RWPE2 (cell line): Measurements from ENCODE around the gene SASS6.

Experiments used
- ATAC-seq: fragments of 200-7000 bp; cut with Tn5 transposase; 3 replicates; pipeline ENCODE4 v1.9.1; 2021; ENCODE audit warnings: low read depth
- DNase-seq: peaks from one replicate; pipeline ENCODE4 v3.0.0-alpha.2; 2020; ENCODE audit warnings: low spot score
- H3K27ac ChIP-seq: fragments of 450-650 bp; 2 replicates; pipeline ENCODE4 v1.5.1; 2017; ENCODE audit warnings: mild to moderate bottlenecking; ENCODE audit not compliant: poor library complexity, severe bottlenecking
- H3K27me3 ChIP-seq: fragments of 250-450 bp; sonication (Bioruptor Pico); 2 replicates; pipeline ENCODE4 v1.5.1; 2021; ENCODE audit warnings: mild to moderate bottlenecking, moderate library complexity; ENCODE audit not compliant: insufficient read depth, poor library complexity, severe bottlenecking
- H3K36me3 ChIP-seq: fragments of 250-450 bp; sonication (Bioruptor Pico); 2 replicates; pipeline ENCODE4 v1.5.1; 2020; ENCODE audit warnings: low read depth, mild to moderate bottlenecking, moderate library complexity
- H3K4me1 ChIP-seq: fragments of 250-450 bp; sonication (Bioruptor Pico); 2 replicates; pipeline ENCODE4 v1.5.1; 2021; ENCODE audit warnings: mild to moderate bottlenecking, moderate library complexity; ENCODE audit not compliant: insufficient read depth, poor library complexity, severe bottlenecking
- H3K4me3 ChIP-seq: fragments of 250-450 bp; sonication (Bioruptor Pico); 2 replicates; pipeline ENCODE4 v1.5.1; 2021; ENCODE audit warnings: mild to moderate bottlenecking, moderate library complexity; ENCODE audit not compliant: severe bottlenecking
- H3K9me3 ChIP-seq: fragments of 250-450 bp; sonication (Bioruptor Pico); 2 replicates; pipeline ENCODE4 v1.5.1; 2021; ENCODE audit warnings: mild to moderate bottlenecking, moderate library complexity; ENCODE audit not compliant: severe bottlenecking
- TF ChIP-seq, protein P1 (sequence below): fragments of 450-650 bp; IDR thresholded peaks from one replicate; pipeline ENCODE4 v1.5.1; 2017; ENCODE audit warnings: mild to moderate bottlenecking, moderate library complexity; ENCODE audit not compliant: poor library complexity, severe bottlenecking

Gene SASS6

DNA sequence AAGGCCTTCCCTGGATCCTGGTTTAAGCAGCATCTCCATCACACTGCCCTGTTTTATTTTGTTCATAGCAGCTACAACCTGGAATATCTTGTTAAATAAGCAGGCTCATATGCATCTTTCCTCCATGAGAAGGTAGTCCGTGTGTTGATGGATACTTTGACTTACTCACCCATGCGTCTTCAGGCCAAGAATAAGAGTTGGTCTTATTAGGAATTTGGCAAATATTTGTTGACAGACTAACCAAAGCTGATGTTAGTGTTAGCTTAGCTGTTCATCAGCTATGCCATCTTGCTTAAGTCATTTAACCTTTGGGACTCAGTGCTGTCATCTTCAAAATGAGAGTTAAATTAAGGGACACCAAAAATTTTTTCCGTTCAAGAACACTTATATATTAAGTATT, 59.2 kb downstream of the SASS6 start:
- Histone ChIP-seq H3K4me3 (no peak overlapping the region), H3K36me3 (peaks cover 94% of the 10 kb centered on the region), H3K9me3 (no peaks in the 10 kb centered on the region), H3K4me1 (no peaks in the 10 kb centered on the region), H3K27ac (no peak overlapping the region), H3K27me3 (no peaks in the 10 kb centered on the region)
- DNase-seq (no peak), ATAC-seq (no peak)
- TF ChIP-seq, protein P1, sequence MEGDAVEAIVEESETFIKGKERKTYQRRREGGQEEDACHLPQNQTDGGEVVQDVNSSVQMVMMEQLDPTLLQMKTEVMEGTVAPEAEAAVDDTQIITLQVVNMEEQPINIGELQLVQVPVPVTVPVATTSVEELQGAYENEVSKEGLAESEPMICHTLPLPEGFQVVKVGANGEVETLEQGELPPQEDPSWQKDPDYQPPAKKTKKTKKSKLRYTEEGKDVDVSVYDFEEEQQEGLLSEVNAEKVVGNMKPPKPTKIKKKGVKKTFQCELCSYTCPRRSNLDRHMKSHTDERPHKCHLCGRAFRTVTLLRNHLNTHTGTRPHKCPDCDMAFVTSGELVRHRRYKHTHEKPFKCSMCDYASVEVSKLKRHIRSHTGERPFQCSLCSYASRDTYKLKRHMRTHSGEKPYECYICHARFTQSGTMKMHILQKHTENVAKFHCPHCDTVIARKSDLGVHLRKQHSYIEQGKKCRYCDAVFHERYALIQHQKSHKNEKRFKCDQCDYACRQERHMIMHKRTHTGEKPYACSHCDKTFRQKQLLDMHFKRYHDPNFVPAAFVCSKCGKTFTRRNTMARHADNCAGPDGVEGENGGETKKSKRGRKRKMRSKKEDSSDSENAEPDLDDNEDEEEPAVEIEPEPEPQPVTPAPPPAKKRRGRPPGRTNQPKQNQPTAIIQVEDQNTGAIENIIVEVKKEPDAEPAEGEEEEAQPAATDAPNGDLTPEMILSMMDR, result no peak

DNA sequence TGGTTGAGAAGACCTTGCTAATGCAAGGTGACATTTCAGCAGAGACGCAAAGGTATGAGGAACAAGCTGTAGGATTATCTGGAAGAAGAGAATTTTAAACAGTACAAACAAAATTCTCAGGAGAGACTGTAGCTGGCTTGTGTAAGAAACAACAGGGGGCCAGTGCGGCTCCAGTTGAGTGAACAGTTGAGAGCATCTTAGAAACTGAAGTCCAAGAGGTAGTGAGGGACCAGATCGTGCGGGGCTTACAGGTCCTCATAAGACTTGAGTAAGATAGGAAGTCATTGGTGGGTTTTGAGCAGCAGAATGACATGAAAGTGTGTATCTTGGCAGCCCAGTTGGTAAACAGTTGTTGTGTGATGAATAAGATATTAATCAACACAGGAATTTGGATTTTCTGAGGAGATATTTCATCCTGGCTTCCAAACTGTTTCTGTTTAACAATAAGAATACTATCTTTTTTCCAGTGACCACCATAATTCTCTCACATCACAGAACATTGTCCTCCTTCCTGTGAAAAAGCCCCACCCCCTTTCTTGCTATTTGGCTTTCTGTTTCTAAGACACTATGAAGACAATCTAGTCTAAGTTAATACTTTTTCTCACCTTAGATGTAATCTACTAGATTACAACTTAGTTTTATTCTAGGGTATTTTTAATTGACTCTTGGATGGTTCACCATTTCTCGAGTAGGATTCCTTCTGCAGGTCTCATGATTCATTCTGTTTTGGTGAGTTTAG, 62.4 kb downstream of the SASS6 start:
- DNase-seq, result no peak
- no peaks in the 10 kb centered on the region for H3K9me3 ChIP-seq
- TF ChIP-seq, protein P1, result no peak
- H3K4me1 ChIP-seq, result no peaks in the 10 kb centered on the region
- H3K36me3 ChIP-seq, result peaks cover 92% of the 10 kb centered on the region
- no peaks in the 10 kb centered on the region for H3K27me3 ChIP-seq
- no peak for ATAC-seq
- no peak overlapping the region for H3K27ac ChIP-seq
- no peak overlapping the region for H3K4me3 ChIP-seq

DNA sequence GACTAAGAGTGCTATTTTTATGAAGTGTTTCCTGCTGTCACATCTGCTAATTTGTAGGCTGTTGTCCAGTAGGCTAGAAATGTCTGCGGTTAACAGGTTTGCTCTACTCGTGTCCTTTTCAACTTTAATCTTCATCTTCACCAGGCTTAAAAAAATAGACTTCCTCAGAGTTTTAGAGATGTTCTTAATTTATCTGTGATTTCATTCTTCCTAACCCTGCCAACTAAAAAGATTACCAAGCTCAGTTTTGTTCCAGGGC, 66.8 kb downstream of the SASS6 start:
- TF ChIP-seq, protein P1, result no peak
- no peaks in the 10 kb centered on the region for H3K27me3 ChIP-seq
- H3K4me3 ChIP-seq, result no peak overlapping the region
- H3K36me3 ChIP-seq, result peaks cover 83% of the 10 kb centered on the region
- no peaks in the 10 kb centered on the region for H3K4me1 ChIP-seq
- H3K27ac ChIP-seq, result no peak overlapping the region
- ATAC-seq, result no peak
- DNase-seq, result no peak
- no peaks in the 10 kb centered on the region for H3K9me3 ChIP-seq

DNA sequence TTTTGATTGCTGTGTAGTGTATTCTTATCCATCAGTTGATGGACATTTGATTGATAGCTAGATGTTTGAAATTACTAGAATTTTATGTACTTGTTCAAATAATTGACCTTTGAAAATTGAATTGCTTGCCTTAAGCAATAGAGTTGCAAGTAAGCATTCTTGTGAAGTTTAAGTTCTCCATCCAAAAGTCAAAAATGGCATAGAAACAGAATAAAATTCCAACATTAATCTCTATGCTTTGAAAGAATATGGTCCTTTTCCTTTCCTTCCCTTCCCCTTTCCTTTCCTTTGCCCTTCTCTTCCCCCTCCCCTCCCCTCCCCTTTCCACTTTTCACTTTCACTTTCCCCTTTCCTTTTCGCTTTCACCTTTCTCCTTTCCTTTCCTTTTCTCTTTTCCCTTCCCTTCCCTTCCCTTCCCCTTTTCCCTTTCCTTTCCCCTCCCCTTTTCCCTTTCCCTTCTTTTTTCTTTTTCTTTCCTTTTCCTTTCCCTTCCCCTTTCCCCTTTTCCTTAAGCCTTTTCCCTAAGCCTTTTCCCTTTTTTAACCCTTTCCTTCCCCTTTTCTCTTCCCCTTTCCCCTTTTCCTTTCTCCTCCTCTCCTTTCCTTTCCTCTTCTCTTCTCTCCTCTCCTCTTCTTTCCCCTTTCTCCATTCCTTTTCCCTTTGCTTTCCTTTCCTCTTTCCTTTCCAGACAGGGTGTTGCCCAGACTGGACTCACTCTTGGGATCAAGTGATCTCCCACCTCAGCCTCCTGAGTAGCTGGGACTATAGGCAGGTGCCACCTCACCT, 67.4 kb downstream of the SASS6 start:
- H3K4me1 ChIP-seq, result no peaks in the 10 kb centered on the region
- no peaks in the 10 kb centered on the region for H3K9me3 ChIP-seq
- DNase-seq (no peak), ATAC-seq (no peak)
- no peak overlapping the region for H3K27ac ChIP-seq
- H3K27me3 ChIP-seq, result no peaks in the 10 kb centered on the region
- no peak overlapping the region for H3K4me3 ChIP-seq
- TF ChIP-seq, protein P1, result no peak
- peaks cover 83% of the 10 kb centered on the region for H3K36me3 ChIP-seq

DNA sequence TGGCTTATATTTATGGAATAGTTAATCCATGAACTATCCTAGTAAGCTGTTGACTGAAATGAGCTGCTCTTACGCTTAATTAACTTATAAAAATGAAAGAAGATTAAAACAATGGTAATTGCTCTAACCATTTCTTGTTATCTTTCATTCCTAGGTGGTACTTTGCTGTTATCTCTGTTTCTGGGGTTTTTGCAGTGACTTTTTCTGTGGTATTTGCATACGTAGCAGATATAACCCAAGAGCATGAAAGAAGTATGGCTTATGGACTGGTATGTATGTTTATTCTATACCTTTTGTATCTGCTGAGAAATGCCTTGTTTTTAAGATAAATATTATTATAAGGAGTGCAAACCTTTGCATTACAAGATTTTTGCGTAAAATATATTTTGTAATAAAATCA, 71.0 kb downstream of the SASS6 start:
- no peak overlapping the region for H3K4me3 ChIP-seq
- H3K4me1 ChIP-seq, result no peaks in the 10 kb centered on the region
- no peaks in the 10 kb centered on the region for H3K9me3 ChIP-seq
- no peak for ATAC-seq
- no peak for DNase-seq
- TF ChIP-seq, protein P1, result no peak
- H3K27ac ChIP-seq, result no peak overlapping the region
- no peaks in the 10 kb centered on the region for H3K27me3 ChIP-seq
- H3K36me3 ChIP-seq, result peaks cover 79% of the 10 kb centered on the region
